GM18498 (cell line): ENCODE results near the gene OPN1SW.

Experiments used
- ATAC-seq: cut with Tn5 transposase; IDR thresholded peaks from one replicate; pipeline ENCODE4 v1.9.1; 2021; ENCODE audit warnings: mild to moderate bottlenecking, moderate library complexity; ENCODE audit not compliant: unreplicated experiment

The OPN1SW gene

DNA sequence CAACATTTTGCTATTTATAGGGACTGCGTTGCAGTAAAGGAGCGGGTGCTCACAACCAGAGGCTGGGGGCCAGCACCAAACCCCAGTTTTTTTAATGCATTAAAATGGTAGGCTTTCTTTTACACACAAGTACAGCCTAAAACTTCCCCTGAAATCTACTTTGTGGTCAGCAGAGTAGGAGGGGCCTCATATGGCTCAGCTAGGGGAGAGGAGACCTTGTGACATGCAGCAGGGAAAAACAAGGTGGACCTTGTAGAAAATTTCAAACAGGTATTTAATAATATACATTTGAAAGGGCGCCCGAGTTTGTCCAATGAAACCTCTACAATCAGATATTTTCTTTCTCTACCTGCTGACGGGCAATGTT lies 17.6 kb upstream of the OPN1SW start:
- no peak for ATAC-seq

DNA sequence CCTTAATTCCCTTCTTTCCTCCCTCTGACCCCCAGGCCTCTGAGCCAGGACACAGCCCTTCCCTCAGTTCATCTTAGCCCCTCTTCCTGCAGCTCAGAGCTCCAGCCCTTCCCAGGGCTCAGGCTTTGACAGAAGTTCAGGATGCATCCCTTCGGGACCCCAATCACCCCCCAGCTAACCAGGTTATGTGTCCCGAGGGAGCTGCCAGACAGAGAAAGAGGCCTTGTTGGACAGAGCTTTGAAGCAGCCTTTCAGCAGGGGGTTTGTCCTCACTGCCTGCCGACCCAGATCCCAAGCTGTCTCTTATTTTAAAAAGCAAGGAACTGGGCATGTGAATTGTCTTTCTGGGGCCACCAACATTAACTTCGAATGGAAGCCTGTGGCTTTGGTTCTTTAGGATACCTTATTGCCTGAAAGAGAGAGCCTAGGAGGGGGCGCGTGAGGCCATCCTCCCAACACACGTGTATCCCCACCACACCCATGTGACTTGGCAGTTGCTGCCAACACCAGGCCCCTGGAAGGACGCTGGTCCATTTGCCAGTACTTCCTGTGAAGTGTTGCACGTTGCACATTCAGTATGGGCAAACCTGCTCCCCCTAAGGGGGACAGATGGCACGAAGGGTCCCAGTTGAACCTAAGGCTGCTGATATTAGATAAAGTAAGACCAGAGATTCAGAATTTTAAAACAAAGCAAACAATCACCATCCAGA lies 17.0 kb upstream of the OPN1SW start:
- ATAC-seq = no peak

DNA sequence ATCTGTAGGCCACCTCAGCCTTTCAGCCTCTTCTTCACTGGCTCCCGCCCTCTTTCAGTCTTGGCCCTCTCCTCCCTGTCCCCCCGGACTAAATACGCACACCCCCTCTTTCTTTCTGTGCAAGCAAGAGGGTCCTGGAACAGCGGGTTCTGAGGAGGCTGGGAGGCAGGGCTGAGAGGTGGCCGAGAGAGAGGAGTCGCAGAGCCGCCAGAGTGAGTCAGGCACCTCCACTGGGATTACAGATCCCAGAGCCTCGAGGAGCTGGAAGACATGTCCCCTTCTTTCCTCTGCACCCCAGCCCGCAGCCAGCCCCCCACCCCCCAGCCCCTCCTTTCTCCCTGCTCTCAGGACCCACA lies 16.4 kb upstream of the OPN1SW start:
- no peak for ATAC-seq

DNA sequence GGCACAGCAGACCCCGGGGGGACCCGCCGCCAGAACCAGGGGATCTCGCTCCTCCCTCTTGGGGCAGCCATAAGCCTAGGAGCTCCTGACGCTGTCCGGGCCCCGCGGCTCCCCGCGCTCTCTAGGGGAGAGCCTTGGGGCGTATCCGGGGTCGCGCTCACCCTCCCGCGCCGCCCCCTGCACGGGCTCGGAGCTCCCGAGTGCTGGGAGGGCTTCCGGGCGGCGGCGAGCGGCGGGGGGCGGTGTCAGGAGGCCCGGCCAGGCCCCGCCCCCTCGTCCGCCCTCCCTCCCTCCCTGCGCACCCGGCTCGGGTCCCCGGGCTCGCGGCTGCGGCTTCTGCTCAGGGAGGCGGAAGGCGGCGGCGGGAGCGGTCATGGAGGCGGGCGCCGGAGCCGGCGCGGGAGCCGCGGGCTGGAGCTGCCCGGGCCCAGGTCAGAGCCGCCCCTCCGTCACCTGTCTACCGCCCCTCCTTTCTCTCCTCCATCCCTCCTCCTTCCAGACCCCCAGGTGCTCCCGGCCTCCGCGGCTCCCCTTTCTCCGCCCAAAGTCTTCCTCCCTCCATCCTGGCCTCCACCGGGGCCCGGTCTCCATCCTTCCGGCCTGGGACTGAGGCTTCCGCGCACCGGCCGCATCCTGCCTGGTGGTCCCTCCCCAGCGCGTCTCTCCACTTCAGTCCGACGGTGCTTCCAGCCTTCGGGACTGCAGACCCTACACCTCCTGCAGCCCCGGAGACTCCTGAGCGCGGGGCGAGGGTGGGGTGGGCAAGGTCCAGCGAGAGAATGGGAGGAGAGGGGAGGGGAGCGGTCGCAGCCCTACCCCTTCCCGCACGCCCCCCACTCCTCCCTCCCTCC lies 15.8 kb upstream of the OPN1SW start, which contains the start of gene CCDC136:
Gene CCDC136 (plus strand): TSS at position 848 of the 851 bp plus-strand sequence. CDS start 444 bp downstream, outside the sequence.
- ATAC-seq = peak; percentile 85

DNA sequence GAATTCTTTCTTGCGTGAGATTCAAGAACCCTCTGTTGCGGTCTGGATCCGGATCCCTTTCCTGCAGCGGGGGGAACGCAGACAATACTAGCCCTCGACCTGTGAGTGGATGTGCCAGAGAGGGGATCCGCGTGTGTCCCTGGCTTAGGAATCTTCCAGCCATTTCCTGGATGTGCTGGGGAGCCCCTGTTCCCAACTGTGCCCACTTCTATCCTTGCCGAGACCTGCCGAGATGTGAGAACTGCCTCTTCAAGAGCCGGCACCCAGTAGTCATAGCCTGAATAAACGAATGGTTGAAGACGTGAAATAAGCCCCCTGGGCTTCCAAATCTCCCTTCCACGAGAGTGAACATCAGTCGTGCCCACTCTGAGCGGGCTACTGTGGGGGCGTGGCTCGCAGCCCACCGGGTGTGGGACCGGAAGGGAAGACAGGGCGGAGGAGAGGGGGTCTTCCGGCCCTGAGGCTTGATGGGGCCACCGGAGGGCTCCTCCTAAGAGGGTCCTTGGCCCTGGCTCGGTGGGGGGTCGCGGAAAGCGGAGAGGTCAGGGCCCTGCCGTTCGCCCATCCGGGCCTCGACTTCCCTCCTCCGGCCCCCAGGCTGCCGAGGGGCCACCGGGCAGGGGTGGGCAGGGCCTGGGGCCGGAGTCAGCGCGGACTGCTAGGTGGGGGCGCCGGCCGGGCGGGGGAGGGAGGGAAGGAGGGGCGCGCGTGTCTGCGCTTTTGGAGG lies 14.9 kb upstream of the OPN1SW start:
- peak; percentile 23 for ATAC-seq

DNA sequence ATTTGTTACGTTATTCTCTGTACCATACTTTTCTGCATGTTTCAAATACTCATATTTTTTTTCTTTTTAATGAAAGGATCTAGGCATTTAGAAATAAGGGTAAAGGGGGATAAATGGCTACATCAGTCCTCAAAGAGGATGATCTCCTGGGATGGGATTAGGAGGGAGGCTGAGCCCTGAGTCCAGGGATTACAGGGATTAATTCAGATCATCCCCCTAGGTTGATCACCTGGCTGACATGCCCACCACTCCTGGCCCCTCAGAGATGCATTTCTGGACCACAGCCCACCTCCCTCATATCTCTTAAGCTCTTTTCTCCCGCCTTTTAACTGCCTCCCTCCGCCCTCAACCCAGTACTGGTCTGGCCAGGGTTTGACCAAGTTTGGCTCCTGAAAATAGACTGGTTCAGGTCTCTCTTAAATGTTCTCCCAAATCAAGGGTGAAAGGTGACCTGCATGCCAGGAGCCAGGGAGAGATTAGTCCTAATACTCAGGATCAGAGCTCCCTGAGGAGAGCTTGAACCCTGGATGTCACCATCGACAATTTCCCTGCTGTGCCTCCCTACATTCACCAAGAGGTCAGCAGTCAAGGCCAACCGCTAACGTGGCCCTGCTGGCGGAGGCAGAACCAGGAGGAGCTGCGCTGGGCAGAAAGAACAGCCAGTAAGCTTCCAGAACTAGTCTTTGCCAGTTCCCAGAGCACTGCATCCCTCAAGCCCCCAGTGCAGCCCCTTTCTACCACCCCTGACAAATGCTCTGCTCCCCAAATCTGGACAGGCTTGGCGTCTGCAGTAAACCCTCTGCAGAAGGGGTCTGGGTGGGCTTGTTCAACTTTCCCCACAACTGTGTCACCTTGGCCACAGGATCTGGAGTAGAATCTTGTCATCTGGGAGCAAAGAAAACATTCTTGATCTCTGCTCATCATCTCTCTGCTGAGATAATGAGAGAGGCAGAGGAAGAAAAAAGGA lies 13.1 kb upstream of the OPN1SW start:
- no peak for ATAC-seq

DNA sequence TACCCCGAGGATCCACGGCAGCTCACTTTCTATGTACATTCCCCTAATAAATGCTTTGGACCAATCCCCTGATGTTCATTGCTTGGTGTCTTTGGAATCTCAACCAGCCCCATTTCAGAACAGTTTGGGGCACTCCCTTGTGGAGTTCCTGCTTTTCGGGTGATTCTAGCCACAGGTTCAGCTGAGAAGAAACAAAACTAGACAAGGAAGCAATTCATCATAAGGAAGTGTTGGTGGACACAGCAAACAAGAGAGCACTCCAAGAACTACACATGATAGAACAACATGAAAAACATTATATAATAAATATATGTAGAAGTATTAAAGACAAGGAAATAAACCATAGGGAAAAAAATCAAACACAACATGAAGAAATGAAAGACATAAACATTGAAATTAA lies 10.1 kb upstream of the OPN1SW start:
- ATAC-seq = no peak

DNA sequence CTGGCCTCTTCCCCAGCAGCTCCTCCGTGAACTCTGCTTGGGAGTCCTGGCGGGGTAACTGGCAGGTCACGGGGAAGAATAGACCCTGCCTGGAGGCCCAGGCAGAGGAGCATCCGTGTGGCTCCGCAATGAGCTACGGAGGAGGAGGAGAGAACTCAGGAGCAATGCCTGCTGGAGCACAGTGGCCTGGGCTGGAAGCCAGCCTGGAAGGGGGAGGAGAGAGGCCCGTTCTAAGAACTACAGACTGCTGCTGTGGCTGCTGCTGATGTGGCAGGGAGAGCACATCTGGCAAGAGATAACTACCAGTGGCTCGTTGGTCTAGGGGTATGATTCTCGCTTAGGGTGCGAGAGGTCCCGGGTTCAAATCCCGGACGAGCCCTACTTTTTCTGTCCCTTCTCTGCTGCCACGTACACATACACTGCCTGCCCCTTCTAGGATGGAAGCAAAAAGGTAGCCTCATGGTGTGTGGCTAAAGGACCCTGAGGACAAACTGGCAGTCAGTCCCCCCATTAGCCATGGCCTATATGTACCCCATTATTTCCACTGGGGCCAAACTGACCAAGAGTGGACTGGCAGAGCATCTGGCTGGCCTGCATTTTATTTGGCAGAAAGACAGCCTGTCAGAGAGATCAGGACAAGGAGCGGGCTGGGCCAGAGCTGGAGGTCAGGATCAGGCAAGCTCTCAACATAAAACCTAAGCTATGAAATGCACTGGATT lies 7.7 kb upstream of the OPN1SW start:
- no peak for ATAC-seq

DNA sequence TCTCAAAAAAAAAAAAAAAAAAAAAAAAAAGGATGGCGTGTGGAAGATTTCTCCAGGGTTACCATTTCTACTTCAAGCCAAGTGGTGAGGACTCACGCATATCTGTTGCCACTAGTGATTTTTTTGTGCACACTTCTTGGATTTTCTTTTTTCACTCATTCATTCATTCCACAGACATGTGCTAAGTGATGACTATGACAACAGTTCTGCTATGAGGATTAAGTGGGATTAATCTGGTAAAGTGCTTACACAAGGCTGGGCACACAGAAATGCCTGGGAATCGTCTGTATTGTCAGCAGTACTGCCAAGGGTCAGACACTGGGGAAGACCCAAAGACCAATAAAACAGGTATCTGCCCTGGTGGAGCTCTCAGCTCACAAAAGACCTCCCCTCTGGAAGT lies 6.3 kb upstream of the OPN1SW start:
- no peak for ATAC-seq

DNA sequence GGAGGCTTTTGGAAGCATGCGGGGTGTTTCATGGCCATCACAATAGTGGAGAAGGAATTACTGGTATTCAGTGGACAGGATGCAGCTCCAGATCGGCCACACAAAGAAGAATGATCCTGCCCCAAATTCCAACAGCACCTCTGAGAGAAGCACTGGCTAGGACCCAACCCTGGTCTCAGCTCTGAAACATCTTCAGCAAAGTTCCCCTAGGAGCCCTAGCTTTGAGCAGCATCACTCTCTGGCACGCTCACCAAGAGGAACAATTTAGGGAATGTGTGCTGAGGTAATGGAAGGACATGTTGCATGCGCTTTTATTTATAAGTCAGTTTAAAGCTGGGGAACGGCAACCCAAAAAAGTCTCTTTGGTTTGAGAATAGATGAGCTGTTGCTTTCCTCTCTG lies 5.5 kb upstream of the OPN1SW start:
- no peak for ATAC-seq

DNA sequence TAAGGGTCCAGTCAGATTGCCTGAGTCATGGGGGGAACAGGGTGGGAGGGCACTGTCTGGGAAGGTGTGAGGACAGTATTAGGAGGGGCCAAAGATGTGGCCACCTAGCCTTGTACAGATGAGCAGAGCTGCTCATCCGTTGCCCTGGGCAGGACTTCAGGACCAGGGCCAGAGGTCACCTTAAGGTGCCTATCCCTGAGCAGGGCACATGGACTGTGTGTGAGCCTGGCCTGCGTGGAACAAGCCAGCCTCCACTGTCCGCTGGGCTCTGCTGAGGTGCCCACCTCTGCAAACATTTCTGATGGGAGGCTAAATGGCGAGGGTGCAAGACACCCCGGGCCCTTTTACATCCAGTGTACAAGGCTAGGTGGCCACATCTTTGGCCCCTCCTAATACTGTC lies 3.4 kb upstream of the OPN1SW start:
- ATAC-seq = no peak

DNA sequence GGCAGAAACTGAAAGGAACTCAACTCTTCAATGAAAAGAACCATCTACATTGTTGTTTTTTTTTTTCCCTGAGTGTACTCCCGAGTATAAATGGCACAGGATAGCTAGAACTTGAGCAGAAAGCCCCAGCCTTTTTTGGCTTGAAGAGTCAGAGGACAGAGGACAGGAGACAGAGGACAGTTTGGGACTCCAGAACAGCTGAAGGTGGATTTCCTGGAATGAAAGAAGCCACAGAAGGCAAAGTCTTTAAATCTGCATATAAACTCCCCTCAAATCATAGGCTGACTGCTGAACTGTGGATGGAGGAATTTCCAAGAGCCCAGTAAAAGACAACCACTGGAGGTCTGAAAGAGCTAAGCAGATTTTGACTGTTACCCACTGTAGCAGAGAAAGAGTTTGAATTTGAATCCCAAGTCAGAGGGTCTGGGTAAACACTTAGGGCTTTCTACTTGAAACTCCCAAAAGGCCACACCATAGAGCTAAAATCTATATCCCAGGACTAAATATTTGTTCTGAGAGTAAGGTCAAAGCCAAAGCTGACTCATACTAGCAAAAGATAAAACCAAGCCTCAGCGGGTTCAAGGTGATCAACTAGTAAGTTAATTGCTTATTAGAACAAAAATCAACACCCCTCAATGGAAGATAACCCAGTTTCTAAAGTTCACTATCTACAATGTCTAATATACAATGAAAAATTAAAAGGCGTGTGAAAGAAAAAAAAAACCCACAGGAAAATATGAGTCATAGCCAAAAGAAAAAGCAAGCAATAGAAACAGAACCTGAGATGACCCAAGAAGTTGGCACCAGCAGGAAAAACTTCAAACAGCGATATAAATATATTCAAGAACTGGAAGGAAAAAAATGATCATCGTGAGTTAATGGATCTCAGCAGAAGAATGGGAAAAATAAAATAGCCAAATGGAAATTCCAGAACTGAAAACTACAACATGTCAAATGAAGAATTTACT lies 1.8 kb upstream of the OPN1SW start:
- ATAC-seq = no peak

DNA sequence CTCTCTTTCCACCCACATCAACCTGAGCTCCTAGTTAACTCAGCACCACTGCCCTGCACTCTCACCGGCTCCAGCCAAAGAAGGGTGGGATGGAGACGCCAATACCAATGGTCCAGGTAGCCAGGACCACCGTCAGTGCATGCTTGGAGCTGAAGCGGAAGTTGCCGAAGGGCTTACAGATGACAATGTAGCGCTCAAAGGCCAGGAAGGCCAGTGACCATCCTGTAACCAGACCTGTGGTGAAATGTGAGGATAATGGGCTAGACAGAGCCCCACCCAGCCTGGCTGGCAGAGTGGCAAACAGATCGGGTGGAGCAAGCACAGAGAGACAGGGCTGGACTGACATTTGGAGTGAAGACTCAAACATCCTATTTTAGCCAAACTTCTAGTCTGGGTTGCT lies 673 bp downstream of the OPN1SW start:
- ATAC-seq = no peak

DNA sequence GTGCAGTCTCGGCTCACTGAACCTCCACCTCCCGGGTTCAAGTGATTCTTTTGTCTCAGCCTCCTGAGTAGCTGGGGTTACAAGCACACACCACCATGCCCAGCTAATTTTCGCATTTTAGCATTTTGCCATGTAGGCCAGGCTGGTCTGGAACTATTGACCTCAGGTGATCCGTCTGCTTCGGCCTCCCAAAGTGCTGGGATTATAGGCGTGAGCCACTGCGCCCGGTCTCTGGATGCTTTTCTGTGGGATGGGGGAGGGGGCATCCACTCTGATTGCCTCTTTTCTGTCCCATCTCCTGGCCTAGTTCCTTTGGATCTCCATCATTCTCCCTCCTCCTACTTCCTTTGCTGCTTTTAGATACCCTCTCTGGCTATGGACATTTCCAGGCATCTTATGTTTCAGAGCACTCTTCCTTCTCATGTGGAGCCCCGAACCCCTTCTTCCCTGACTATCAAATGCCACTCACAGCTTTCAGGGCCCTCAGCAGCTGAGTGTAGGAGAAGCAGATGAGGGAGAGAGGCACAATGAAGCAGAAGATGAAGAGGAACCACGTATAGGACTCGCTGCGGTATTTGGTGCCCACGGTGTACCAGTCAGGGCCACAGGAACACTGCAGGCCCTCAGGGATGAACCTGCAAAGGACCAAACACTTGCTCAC lies 1.4 kb downstream of the OPN1SW start:
- no peak for ATAC-seq

DNA sequence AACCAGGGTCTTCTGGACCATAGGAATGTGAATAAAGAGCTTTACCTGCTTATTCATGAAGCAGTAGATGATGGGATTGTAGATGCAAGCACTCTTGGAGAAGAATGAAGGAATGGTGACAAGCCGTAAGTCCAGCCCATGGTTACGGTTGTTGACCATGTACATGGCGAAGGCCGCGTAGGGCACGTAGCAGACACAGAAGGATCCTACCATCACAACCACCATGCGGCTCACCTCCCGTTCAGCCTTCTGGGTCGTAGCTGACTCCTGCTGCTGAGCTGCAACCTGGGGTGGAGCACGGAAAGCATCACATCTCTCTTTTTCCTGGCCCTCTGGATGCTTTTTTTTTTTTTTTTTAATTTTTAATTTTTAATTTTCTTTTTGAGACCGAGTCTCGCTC lies 2.0 kb downstream of the OPN1SW start:
- no peak for ATAC-seq

DNA sequence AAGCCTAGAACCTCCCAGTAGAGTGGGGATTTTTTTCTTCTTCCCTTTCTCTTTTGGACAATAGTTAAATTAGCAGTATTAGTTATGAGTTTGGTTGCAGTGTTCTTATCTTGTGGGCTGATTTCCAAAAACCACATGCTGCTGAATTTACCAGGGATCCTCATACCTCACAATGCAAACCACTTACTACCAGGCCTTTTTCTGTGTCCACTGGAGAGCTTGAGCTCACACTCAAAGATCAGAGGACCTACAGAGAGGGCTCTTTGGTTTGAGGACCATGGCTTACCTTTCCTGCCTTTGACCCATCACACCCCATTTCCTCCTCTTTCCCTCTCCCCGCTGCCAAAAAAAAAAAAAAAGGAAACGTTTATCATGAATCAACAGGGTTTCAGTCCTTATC lies 5.4 kb downstream of the OPN1SW start:
- no peak for ATAC-seq

DNA sequence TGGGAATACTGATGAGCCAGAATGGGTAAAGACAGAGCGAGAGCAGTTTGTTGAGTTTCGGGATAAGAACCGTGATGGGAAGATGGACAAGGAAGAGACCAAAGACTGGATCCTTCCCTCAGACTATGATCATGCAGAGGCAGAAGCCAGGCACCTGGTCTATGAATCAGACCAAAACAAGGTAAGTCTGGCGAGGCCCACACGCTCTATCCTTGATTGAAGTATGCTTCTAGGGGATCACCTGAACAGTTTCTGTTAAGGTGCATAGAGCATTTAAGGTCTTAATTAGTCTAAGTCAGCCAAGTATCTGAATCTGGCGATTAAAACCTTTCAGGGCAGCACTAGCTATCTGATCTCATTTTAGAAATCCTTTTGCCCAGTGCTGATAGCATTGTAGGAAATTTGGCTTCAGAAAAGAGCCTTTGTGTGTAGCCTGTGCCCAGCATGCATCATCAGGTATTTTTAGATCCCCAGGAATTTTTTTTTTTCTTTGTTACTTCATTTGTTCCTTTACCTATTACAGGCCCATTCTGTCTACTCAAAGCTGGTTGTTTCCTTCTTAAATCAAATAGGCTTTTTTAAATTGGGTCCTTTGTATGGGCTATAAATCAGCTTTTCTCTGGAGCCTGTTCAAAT lies 8.0 kb downstream of the OPN1SW start:
- ATAC-seq = no peak

DNA sequence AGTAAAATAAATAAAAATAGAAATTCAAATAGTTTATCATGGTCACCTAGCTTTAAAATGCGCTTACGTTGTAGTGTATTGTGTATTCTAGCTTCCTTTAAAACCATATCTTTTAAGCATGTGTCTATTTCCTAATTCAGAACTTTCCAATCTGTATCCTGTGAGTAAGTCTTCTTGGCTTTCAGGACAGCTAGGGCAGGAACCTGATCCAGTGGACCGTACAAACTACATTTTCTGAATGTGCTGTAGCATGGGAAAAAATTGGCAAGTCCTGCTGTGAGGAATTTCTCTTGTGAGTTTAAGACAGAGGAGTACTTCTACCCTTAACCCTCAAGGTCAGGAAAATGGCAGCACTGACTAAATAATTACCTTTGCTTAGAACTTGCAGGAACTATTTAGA lies 12.1 kb downstream of the OPN1SW start:
- ATAC-seq = no peak
